ENCODE data around the gene SLC38A10.
"Not testable (repeated sequence)": the region's sequence is repeated elsewhere in the genome, so short reads cannot be mapped to it uniquely, and the experiment has no call there.

Gene SLC38A10

GRCh38 chr17:81238815-81239713 is 56.0 kb downstream of the SLC38A10 start, which contains the start of the genes NDUFAF8 and TEPSIN:
Gene NDUFAF8, plus strand, starts transcription at chr17:81239318. Its CDS starts 46 bp downstream, at chr17:81239364.
Gene TEPSIN, minus strand, starts transcription at chr17:81239055. Its CDS starts 22 bp downstream, at chr17:81239033.
- peak; percentile 97 for DNase-seq

GRCh38 chr17:81238490-81238814 is 56.7 kb downstream of the SLC38A10 start:
- DNase-seq: no peak

GRCh38 chr17:81237591-81238489 is 57.3 kb downstream of the SLC38A10 start:
- DNase-seq: peak; percentile 24

- DNase-seq: no peak
Measured at GRCh38 chr17:81236784-81237183, 58.3 kb downstream of the SLC38A10 start.

GRCh38 chr17:81235822-81236740 is 59.0 kb downstream of the SLC38A10 start:
- DNase-seq: no peak

- DNase-seq: no peak
Measured at GRCh38 chr17:81234940-81235821, 59.9 kb downstream of the SLC38A10 start.

- no peak for DNase-seq
Measured at GRCh38 chr17:81234506-81234855, 60.6 kb downstream of the SLC38A10 start.

GRCh38 chr17:81233811-81234505 is 61.1 kb downstream of the SLC38A10 start:
- DNase-seq: no peak

GRCh38 chr17:81233316-81233715 is 61.8 kb downstream of the SLC38A10 start:
- DNase-seq: no peak

GRCh38 chr17:81232616-81233241 is 62.4 kb downstream of the SLC38A10 start:
- no peak for DNase-seq

- no peak for DNase-seq
Measured at GRCh38 chr17:81231766-81232581, 63.1 kb downstream of the SLC38A10 start.

- DNase-seq: no peak
Measured at GRCh38 chr17:81231121-81231645, 63.9 kb downstream of the SLC38A10 start.

GRCh38 chr17:81230043-81230820 is 64.9 kb downstream of the SLC38A10 start:
- no peak for DNase-seq

GRCh38 chr17:81229666-81229920 is 65.5 kb downstream of the SLC38A10 start:
- no peak for DNase-seq

GRCh38 chr17:81228834-81229665 is 66.1 kb downstream of the SLC38A10 start:
- DNase-seq: no peak

GRCh38 chr17:81228420-81228819 is 66.7 kb downstream of the SLC38A10 start:
- no peak for DNase-seq

GRCh38 chr17:81227630-81228029 is 67.5 kb downstream of the SLC38A10 start:
- DNase-seq: not testable (repeated sequence)

- DNase-seq: no peak
Measured at GRCh38 chr17:81223762-81224130, 71.4 kb downstream of the SLC38A10 start.
